HT1080 (cell line): ENCODE measurements around the gene VAPB. TPM values are rescaled to one million over a fixed set of nuclear protein-coding genes. Genes with fewer than 3 reads are reported as not detected.

Source experiments
- DNase-seq: peaks from one replicate; pipeline ENCODE4 v3.0.0-alpha.2; 2015; ENCODE audit warnings: low read depth
- total RNA-seq: library from RNA; depleted of rRNA; stranded (reverse); fragments of >200 nt; shearing (Covaris generic); gene quantifications from 2 replicates; pipeline ENCODE4 v1.2.3, GENCODE V29; 2014

VAPB gene
- total RNA-seq, 1 experiment from 2014 or later: 14.2 TPM

DNA sequence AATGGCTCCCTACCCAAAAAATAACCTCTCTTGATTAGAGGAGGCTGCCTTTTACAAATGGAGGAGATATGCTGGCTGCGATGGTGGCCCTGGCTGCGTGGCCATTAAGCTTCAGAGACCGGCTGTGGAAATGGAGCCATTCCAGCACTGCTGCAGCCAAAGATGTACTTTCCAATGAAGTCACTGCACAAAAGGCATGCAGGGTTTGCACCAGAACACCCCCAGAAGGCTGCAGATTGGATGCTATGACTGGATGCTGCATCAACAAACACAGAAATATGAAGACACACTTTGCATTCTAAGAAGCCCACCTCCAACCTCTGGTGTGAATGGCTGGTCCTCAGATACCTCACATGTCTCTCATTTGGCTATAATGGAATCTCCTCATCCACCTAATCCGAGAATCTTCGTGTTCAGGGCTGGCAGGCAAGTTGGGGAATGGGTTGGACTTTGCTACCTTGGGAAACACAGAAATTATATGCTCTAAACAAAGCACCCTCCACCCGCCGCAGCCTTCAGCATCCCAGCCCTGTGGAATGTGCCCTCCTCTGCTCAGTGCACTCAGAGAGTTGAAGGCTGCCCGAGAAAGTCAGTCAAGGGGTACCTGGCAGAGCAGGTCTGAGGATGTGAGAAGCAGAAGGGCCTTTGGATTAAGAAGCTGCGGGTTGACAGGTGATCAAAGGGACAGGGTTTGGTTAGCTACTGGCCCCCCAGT, 90.9 kb downstream of the VAPB start:
- no peak for DNase-seq

DNA sequence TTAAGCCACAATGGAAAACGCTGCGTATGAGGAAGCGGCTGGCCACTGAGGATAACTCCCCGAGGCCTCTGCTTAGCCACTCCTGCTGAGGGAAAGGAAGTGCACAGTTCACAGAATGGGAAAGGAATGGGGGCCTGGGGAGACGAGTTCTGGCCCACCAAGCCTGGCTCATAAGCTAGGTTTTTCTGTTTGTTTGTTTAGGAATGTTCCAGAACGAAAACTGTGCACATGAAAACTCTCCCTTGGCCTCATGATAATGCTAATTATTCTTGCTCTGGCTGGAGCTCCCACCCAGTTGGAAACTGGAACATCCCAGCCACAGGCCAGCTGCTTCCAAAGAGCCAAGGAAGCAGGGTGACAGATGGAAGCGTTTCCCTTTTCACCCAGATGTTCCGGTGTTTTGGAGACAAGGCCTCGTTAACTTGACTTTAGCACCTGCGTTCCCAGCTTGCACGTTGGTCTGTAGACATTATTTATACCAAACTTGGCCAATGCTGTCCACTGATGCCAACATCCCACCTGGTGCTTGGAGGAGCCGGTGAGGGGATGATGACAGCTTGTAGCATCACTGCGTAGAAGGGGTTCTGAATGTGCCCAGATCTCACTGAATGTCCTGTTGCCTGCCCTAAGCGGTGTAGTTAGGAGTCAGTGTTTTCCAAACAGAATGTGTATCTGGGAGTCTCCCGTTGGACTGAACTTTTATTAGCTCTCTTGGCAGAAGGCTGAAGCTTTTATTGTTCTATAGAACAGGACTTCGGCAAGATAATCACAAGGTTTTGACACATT, 91.7 kb downstream of the VAPB start:
- DNase-seq: no peak

DNA sequence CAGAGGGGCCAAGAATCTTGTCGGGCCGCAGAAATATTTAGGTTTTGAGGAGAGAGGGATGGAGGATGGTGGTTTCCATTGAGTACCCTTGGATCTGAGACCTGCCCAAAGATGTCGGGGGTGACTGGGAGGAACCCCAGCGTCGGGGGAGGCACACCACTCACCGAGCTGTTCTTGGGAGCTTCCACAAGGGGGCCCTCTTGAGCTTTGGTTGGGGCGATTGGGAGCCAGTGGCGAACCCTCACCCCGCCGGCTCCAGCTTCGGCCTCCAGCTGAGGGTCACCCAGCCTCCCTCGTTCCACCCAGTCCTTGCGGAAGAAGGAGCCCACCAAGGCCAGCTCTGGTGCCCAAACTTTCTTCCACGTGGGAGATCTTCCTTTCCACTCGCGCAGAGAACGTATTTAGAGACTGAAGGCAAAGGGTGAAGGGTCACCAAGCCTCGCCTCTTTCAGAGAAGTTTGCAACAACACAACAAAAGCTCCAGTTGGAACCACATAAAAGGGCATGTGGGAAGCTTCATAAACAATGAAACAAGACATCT, 92.5 kb downstream of the VAPB start:
- no peak for DNase-seq

DNA sequence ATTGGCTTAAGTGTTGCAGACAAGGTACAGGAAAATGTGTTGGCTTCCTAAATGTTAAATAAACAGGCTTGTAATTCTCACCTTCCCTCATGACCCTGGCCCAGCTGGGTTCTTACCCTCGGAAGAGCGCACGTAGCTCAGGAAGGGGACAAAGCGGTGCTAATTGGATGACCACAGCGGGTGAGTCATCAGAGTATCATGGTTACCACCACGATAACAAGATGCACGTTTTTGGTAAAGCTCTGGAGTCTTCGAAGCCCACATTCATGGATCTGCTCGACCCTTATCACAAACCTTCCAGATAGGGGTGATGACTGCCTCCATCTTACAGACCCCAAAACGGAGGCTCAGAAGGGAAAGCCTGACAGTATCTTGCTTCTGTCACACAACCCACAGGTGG, 93.4 kb downstream of the VAPB start:
- peak; percentile 34 for DNase-seq

DNA sequence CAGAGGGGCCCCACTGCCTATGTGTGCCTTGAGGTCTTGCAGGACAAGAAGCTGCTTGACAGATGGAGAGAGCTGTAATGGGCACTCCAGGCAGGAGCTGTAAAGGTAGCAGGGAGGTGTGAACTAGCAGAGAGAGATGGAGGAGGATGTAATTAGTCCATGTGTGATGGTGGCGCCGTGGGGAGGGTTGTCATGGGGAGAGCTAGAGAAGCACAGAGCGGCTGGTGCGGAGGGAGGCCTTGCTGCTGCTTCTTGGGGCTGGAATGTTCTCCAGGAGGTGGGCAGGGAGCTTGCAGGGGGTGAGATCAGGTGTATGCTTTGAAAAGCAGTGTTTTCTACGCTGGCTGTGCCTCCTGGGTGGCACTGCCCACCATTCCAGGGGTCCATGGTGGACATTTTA, 94.0 kb downstream of the VAPB start:
- DNase-seq: no peak

DNA sequence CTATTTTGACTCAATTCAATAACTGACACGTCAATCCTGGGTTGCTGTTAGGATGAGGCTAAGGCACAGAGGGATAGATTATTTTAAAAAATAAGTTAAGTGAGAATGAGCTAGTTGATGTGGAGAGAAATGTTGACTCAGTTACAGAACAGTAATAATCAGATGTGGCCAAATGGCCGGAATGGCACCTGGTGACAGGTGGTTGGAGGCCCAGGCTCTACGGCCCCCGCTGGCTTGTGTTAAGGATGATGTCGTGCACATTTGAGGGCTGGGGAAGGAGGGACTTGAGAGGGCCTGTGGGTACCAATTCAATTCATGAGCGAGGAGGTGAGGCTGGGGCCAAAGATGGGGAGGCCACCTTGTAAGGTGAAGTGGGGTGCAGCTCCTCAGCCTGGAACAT, 94.4 kb downstream of the VAPB start:
- no peak for DNase-seq

DNA sequence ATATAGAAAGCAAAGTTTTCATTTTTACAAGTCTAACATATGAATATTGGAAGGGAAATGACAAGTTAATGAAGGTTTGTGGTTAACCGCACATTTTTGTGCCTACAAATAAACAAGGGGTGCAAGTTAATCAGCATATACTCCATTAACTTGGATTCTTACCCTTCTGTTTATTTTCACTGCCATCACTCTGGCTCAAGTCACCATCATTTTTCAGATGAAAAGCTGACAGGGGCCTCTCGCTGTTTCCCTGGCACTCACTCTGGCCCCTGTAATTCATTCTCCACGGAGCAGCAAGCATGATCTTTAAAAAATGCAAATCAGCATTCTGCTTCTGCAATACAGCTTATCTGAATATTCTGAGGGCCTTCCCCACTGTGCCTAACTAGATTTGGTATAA, 96.4 kb downstream of the VAPB start:
- DNase-seq: no peak

DNA sequence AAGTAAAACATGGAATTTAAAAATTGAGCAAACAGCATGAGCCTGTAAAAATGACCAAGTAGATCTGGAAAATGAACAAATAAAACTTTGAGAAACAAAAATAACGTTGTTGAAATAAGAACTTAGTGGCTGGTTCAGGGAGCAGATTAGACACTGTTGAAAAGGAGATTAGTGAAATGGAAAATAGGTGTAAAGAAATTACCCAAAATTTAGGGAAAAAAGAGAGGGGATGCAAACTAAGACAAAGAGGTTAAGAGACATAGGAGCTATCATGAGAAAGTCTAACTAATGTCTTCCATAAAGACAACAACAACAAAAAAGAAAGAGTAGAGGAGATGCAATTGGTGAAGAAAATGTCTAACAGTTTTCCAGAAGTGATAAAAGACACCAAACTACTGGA, 97.2 kb downstream of the VAPB start:
- DNase-seq: no peak

DNA sequence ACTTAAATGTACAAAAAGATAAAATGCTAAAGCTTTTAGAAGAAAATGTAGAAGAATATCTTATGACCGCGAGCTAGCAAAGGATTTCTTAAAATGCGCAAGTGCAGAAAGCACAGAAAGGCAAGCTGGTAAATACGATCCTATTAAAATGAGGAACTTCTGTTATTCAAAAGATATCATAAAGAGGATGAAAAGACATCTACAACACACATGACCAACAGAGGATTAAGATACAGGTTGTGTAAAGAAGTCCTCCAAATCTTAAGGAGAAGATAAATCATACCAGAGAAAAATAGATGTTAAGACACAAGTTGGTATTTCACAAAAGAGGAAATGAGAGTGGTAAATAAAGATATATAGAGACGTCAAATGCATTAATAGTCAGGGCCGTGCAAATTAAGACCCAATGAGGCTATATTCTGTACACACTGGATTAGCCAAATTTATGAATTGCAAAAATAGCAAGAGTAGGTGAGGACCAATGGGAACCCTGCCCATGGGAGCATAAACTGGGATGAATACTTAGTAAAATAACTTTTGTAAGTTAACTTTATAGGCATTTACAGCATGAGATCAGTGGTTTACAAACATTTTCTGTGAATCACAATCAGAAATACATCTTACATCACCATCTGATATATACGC, 103.2 kb downstream of the VAPB start:
- no peak for DNase-seq

DNA sequence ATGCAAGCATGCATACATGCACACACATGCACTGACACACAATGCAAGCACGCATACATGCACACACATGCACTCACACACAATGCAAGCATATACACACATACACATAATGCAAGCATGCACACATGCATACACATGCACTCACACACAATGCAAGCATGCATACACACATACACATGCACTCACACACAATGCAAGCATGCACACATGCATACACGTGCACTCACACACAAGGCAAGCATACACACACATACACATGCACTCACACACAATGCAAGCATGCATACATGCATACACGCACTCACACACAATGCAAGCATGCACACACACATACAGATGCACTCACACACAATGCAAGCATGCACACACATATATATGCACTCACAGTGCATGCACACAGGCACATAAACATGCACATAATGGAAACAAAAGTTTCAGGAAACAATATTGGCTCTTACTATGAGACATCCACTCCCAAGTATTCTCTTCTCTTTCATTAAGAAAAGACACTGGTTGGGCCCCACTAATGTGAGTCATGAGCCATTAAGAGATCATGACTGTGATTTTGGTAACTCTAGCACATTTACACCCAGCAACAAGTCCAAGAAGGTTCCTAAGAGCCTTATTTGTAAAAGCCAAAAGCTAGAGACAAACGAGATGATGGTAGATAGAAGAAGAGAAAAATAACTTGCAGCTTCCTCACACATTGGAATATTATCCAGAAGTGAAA, 103.9 kb downstream of the VAPB start:
- DNase-seq: no peak

DNA sequence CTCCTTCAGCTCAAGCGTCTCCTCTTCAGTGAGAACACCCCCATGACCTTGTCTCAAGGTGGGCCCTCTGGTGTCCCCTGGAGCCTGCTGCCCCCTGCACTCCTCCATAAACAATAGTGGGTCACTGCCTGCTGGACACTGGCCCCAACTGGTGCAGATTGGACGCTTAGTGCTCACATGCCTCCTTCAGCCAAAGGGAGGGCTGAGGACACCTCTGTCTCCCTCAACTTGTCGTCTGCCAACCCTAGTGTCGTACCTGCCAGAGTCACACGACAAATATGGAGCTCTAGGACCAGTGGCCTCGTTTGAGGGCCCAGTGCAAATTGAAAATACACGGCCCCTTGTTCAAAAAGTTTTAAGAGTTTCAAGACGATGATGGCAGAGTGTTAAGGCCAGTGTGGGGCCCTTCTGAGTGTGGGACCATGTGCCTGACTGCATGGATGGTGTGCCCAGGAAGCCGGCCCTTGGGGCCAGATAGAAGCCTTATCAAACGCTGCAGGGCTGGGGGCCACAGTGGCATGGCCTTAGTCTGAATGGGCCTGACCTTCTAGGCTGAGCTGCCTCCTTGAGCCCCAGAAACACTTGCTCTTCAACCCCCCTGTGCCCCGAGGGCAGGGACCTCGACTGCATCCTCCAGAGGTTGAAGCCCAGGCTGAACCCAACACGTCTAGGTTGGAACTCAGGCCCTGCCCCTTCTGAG, 106.0 kb downstream of the VAPB start:
- DNase-seq: no peak

DNA sequence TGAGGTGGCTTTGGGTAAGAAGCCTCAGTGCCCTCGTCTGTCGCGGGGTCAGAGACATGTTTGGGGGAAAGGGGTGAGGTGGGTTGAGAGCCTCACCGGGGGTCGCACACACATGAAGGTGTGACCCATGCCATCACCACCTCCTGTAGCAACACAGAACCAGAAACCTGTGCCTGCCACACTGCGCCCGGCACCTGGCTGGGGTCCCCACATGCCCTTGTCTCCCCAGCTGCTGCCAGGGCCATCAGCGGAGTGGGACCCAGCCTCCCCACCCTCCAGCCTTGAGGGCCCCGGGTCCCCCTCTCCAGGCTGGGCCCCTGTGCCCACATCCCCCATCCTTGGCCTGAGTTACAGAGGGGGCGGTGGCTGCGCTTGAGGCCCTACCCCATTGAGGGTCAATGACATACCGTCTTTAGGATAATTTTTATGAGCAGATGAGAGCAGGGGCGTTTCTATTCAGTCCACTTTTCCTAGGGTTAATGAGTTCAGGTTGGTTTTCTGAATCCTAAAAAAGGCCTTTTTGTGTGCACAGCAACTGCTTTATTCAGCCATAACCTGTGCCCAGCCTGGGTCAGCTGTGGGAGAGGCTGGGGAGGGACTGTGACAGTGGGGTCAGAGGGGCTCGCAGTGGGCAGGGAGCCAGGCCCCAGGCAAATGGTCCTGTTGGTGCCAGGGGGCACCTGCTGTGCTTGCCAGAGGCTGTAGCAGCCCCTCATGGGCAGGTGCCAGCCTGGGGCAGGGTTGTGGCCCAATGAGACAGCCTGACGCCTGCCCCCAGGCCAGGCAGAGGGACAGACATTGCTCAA, 106.8 kb downstream of the VAPB start:
- no peak for DNase-seq

DNA sequence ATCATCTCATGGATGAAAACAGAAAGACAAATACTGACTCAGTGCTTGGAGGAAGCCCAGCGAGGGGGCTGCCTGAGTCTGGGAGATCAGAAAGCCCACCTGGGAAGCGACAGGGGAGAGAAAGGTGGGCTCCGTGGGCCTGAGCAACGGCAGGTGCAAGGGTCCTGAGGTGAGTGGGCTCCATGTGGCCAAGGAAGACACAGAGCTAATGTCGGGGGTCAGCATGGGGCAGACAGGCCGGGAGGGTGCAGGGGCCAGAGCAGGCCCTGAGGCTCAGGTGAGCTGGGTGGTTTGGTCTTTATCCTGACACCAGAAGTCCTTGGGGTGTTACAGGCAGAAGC, 107.4 kb downstream of the VAPB start:
- no peak for DNase-seq

DNA sequence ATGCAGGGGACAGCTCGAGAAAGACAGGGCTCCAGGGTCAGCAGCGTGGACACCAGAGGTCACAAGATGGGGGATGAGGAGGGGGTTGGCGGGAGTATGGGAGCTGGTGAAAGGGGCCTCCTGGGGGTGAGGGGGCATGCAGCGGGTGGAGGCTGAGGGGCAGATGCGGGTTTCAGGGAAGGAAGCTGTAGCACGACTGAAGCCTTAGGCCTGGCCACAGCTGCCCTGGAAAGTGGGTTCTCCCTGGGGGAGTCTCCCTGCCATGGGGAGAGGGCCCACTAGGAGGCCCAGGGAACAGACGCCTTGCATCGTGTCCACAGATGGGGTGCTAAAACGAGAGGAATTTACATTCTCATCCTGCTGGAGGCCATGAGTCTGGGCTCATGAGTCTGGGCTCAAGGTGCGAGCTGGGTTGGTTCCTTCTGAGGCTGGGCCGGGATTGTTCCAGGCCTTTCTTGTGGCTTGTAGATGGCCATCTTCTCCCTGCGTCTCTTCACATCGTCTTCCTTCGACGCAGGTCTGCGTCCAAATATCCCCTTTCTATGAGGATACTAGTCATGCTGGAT, 108.1 kb downstream of the VAPB start:
- DNase-seq: no peak

DNA sequence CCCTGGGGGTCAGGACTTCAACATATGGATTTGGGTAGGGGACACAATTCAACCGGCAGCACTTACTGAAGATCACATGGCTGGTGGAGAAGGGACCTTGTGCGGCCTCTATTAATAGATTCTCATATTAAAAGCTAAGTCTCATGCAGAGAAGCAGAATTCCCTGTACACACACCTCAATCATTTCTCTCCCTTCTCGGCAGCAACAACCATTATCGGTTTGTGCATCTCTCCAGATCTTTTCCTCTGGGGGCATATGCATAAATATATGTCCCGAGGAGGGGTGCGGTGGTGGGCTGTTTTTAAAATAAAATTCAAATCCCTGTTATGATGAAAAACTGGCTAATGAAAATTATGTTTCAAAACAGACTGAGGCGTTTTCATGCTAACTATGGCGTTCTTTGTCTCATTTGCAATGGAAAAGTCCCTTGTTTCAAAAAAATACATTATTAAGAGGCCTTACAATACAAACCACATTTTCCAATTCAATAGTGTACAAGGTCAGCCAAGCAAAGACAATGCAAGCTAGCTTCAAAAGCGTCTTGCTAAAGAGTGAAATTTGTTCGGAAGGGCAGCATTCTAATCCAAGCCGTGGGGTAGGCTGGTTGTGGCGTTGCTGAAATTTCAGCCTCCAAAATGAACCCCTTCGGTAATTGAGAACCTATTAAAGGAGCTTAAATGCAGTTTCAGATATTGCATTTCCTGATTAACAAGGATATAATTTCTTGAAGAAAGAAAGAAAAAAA, 108.9 kb downstream of the VAPB start:
- no peak for DNase-seq

DNA sequence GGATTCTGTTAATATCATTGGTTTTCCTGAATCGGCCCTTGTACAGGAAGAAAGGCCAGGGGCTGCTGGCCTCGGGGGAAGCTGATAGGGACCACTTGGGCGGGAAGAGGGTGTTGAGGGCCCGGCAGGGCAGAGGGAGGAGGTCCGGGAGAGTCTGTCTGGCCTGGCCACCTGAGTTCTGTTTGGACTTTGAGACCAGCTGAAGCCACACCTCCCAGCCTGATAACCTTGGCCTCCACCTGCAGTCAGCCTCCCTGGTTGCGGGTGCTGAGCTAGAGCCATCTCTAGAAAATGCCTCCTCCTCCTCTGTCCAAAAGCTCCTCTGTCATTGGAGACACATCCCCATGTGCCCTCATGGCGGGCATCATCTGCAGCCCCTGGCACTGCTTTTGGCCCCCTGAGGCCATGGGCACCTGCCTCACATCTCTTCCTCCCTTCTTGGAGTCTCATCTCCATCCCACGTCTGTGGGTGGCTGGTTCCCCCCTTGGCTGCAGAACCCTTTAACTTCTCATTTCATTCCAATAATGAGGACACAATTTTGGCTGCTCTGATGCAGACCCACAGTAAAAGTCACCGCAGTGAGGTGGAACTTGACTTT, 109.5 kb downstream of the VAPB start:
- DNase-seq: no peak

DNA sequence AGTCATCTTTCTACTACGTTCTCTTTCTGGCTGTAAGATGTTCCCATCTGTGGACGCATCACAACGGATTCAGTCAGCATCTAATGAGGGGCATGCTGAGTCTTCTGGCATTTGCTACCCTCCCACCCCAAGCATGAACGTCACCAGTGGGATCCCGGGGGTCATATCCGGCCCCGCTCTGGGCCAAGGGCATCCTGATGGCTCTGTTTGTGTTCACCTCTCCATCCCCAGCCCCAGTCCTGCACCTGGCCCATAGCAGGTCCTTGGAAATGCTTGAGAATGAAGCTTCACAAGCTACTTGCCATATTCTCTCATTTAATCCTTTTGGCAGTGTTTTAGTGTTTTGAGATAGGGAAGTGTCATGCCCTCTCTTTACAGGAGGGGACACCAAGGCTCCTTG, 111.2 kb downstream of the VAPB start:
- DNase-seq: no peak
